K562 (cell line): ENCODE data around the gene AKT2. TPM values are rescaled to one million over a fixed set of nuclear protein-coding genes. Genes with fewer than 3 reads are reported as not detected.
A peak's percentile ranks its signal among the peaks of the same experiment; 100 is the strongest.

Source experiments
- BRCA1 ChIP-seq, 2 experiments: fragments of 450-650 bp in 1 of 2; sonication (generic) in 1 of 2; formaldehyde crosslinking in 1 of 2; IDR thresholded peaks; 2 replicates each; pipeline versions ENCODE4 v1.5.0 to v1.6.1; 2017 to 2020; ENCODE audit warnings: mild to moderate bottlenecking in 1 of 2, missing genetic modification reagents in 1 of 2
- CHD2 ChIP-seq: IDR thresholded peaks from 2 replicates; pipeline ENCODE4 v1.6.1; 2011; ENCODE audit warnings: low read depth, low read length
- CREM ChIP-seq: IDR thresholded peaks from 2 replicates; pipeline ENCODE4 v1.6.1; 2014; ENCODE audit warnings: antibody characterized with exemption, low read depth
- ERF ChIP-seq: fragments of 450-650 bp; formaldehyde crosslinking; IDR thresholded peaks from 2 replicates; pipeline ENCODE4 v1.4.0; 2020; ENCODE audit warnings: mild to moderate bottlenecking, mixed read lengths
- FOXM1 ChIP-seq, 2 experiments: fragments of 450-650 bp in 1 of 2; sonication (generic) in 1 of 2; formaldehyde crosslinking in 1 of 2; IDR thresholded peaks; 2 replicates each; pipeline versions ENCODE4 v1.6.1 to v1.9.0; 2017 to 2022; ENCODE audit warnings: low read depth in 2 of 2, mild to moderate bottlenecking in 2 of 2, missing genetic modification reagents in 1 of 2, moderate library complexity in 1 of 2
- GATAD2A ChIP-seq: fragments of 450-650 bp; IDR thresholded peaks from 2 replicates; pipeline ENCODE4 v1.6.1; 2017
- JUND ChIP-seq, 2 experiments: IDR thresholded peaks; 2 replicates in 1 of 2; 3 replicates in 1 of 2; pipeline ENCODE4 v1.6.1; 2011; ENCODE audit warnings: borderline replicate concordance in 2 of 2, low read depth in 2 of 2, low read length in 2 of 2, improper control_type of control experiment in 1 of 2, missing biosample characterization in 1 of 2, missing genetic modification characterization in 1 of 2, missing genetic modification reagents in 1 of 2
- KDM4B ChIP-seq, 2 experiments: fragments of 450-650 bp in 1 of 2; sonication (generic) in 1 of 2; IDR thresholded peaks; 2 replicates each; pipeline ENCODE4 v1.6.1; 2016 to 2017; ENCODE audit warnings: borderline replicate concordance in 2 of 2, antibody characterized with exemption in 1 of 2, low read depth in 1 of 2, mild to moderate bottlenecking in 1 of 2
- NEUROD1 ChIP-seq: fragments of 150-350 bp; IDR thresholded peaks from 2 replicates; pipeline ENCODE4 v1.6.1; 2014; ENCODE audit warnings: borderline replicate concordance, low read length, low read depth; ENCODE audit not compliant: partially characterized antibody
- PHF20 ChIP-seq: fragments of 450-650 bp; IDR thresholded peaks from 2 replicates; pipeline ENCODE4 v1.6.1; 2018; ENCODE audit not compliant: partially characterized antibody
- POLR2A ChIP-seq: fragments of 450-650 bp; conservative IDR thresholded peaks from 2 replicates; pipeline ENCODE4 v1.6.1; 2016
- REST ChIP-seq, 2 experiments: fragments of 450-650 bp; formaldehyde crosslinking in 1 of 2; IDR thresholded peaks; 2 replicates each; pipeline versions ENCODE4 v1.4.0 to v1.6.1; 2014 to 2020; ENCODE audit warnings: mild to moderate bottlenecking in 2 of 2, borderline replicate concordance in 1 of 2, low read depth in 1 of 2
- RFX7 ChIP-seq: fragments of 250-450 bp; sonication (Bioruptor Pico); IDR thresholded peaks from 2 replicates; pipeline ENCODE4 v1.5.1; 2021; ENCODE audit warnings: mild to moderate bottlenecking
- SREBF1 ChIP-seq: fragments of 150-350 bp; IDR thresholded peaks from 2 replicates; pipeline ENCODE4 v1.6.1; 2014; ENCODE audit warnings: antibody characterized with exemption, low read depth, low read length, borderline replicate concordance
- TAF1 ChIP-seq: IDR thresholded peaks from 2 replicates; pipeline ENCODE4 v1.6.1; 2011; ENCODE audit warnings: mild to moderate bottlenecking, low read length, moderate library complexity; ENCODE audit not compliant: insufficient read depth, control insufficient read depth, severe bottlenecking; ENCODE audit errors: extremely low read depth
- TCFL5 ChIP-seq: fragments of 250-450 bp; sonication (Bioruptor Pico); conservative IDR thresholded peaks from 2 replicates; pipeline ENCODE4 v1.6.1; 2021; ENCODE audit warnings: mild to moderate bottlenecking, moderate library complexity, matching md5 sums
- ZNF143 ChIP-seq: sonication (generic); formaldehyde crosslinking; IDR thresholded peaks from 2 replicates; pipeline ENCODE4 v1.9.0; 2022; ENCODE audit warnings: mild to moderate bottlenecking, missing genetic modification reagents
- ZNF232 ChIP-seq: sonication (generic); formaldehyde crosslinking; IDR thresholded peaks from 2 replicates; pipeline ENCODE4 v1.8.0; 2022; ENCODE audit warnings: mild to moderate bottlenecking, missing genetic modification reagents
- ZNF316 ChIP-seq: fragments of 450-650 bp; IDR thresholded peaks from 2 replicates; pipeline ENCODE4 v1.6.1; 2016
- ZNF354B ChIP-seq: fragments of 250-450 bp; sonication (Bioruptor Pico); IDR thresholded peaks from 2 replicates; pipeline ENCODE4 v1.4.0; 2020
- ZSCAN29 ChIP-seq: fragments of 450-650 bp; IDR thresholded peaks from 2 replicates; pipeline ENCODE4 v1.6.1; 2017
- polyA plus RNA-seq, 8 experiments: library from polyadenylated mRNA; depleted of rRNA in 4 of 8; stranded (reverse) in 5 of 8; unstranded in 3 of 8; fragments of >200 nt; fragmentation: Nextera tagmentation in 2 of 8; fragmentation: Illumina TruSeq in 1 of 8; extraction: Ambion mirVana in 2 of 8; extraction: Trizol in 1 of 8; gene quantifications; 2 replicates each; pipeline versions ENCODE4 v1.2.1 to v1.2.3, GENCODE V29; 2011 to 2014; ENCODE audit warnings: inconsistent platforms in 1 of 8, missing spikeins in 1 of 8
- total RNA-seq, 7 experiments: library from RNA; depleted of rRNA in 6 of 7; stranded (reverse); fragments of >200 nt in 6 of 7; fragmentation: Illumina TruSeq in 2 of 7; extraction: Trizol in 2 of 7; gene quantifications; 2 replicates each; pipeline versions ENCODE4 v1.2.1 to v1.2.3, GENCODE V29; 2011 to 2021; ENCODE audit warnings: low replicate concordance in 1 of 7

AKT2 gene
- total and polyA plus RNA-seq, 9 of the 15 experiments (the other 6 are each of a cell fraction or from before 2014, with no cell fraction given) = 1.1 to 132 (median 67.7) TPM

GRCh38 chr19:40231544-40232424 lies 53.4 kb downstream of the AKT2 start (continued):
- TF ChIP-seq REST (IDR thresholded peaks at IDR 0.05; ENCODE audit: borderline replicate concordance) (peak; percentile 72), REST (CRISPR knock-in tag; IDR thresholded peaks at IDR 0.05; ENCODE audit: low read depth) (no peak), ERF (CRISPR knock-in tag) (no peak; the same call in 1 of the 2 replicates), POLR2A (peak; percentile 64), KDM4B (IDR thresholded peaks at IDR 0.05; ENCODE audit: borderline replicate concordance in 2 of 2, low read depth in 1 of 2) (peak in 1 of 2 experiments; percentile 76; a peak in 1 of 4 replicates), JUND (IDR thresholded peaks at IDR 0.05; ENCODE audit: borderline replicate concordance, low read depth, low read length) (peak; percentile 60; the same call in 1 of the 2 replicates), JUND (tag; IDR thresholded peaks at IDR 0.05; ENCODE audit: borderline replicate concordance, low read depth, low read length) (no peak), BRCA1 (IDR thresholded peaks at IDR 0.05) (no peak), BRCA1 (CRISPR knock-in tag; IDR thresholded peaks at IDR 0.05) (no peak), SREBF1 (no peak), ZNF354B (no peak), FOXM1 (IDR thresholded peaks at IDR 0.05; ENCODE audit: low read depth) (no peak), FOXM1 (CRISPR knock-in tag; IDR thresholded peaks at IDR 0.05; ENCODE audit: low read depth) (no peak), CREM (peak; percentile 50; the same call in 1 of the 2 replicates), CHD2 (no peak), RFX7 (no peak), NEUROD1 (no peak), GATAD2A (no peak), TAF1 (peak; percentile 13), TCFL5 (CRISPR knock-in tag) (no peak), ZSCAN29 (0 out of 2 replicates have a peak, but pooled peaks have one; percentile 20), ZNF232 (CRISPR knock-in tag) (no peak), ZNF316 (no peak), ZNF143 (CRISPR knock-in tag) (no peak), PHF20 (peak; percentile 47)
